Measurements from ENCODE around the gene PPP6R2. TPM values are rescaled to one million over a fixed set of nuclear protein-coding genes. Genes with fewer than 3 reads are reported as not detected.
A peak's percentile ranks its signal among the peaks of the same experiment; 100 is the strongest.

Gene PPP6R2
- total and polyA plus RNA-seq, 8 donors, result 24.4 to 243 (median 62.3) TPM

GRCh38 chr22:50314455-50315288 lies 28.5 kb upstream of the PPP6R2 start:
- intact Hi-C loops (cut with DNase I; ENCODE audit: low total_unique reads), result no loop called here
- Histone ChIP-seq H3K36me3 (peaks cover 0 to 18% (median 4%) of the 10 kb centered on the region in 4 donors), H3K27me3 (no peaks in the 10 kb centered on the region), H3K4me1 (peaks cover 0 to 17% (median 5%) of the 10 kb centered on the region in 4 donors), H3K27ac (peak overlapping the region in 4 of 5 donors; percentile 37 to 64 (median 47)), H3K9me3 (no peaks in the 10 kb centered on the region), H3K4me3 (peak overlapping the region in 3 of 4 donors; percentile 13 to 23 (median 20))
- TF ChIP-seq EP300 (IDR thresholded peaks at IDR 0.05), result no peak
- TF ChIP-seq POLR2A (IDR thresholded peaks at IDR 0.05), result no peak
- no peak for TF ChIP-seq POLR2AphosphoS5 (IDR thresholded peaks at IDR 0.05)
- TF ChIP-seq CTCF (IDR thresholded peaks at IDR 0.05), result no peak
- 59 to 76% (median 75%) methylated on average over 23 to 33 of the region's 33 CpGs for WGBS, 5 donors
- peak; percentile 54 to 69 for DNase-seq

GRCh38 chr22:50315289-50316113 lies 27.6 kb upstream of the PPP6R2 start:
- intact Hi-C loops (cut with DNase I; ENCODE audit: low total_unique reads), result no loop called here
- peak overlapping the region in 1 of 5 donors; percentile 50 for H3K27ac ChIP-seq
- peaks cover 0 to 17% (median 5%) of the 10 kb centered on the region in 4 donors for H3K4me1 ChIP-seq
- no peaks in the 10 kb centered on the region for H3K9me3 ChIP-seq
- TF ChIP-seq EP300 (IDR thresholded peaks at IDR 0.05) (no peak), POLR2A (IDR thresholded peaks at IDR 0.05) (no peak), POLR2AphosphoS5 (IDR thresholded peaks at IDR 0.05) (no peak), CTCF (IDR thresholded peaks at IDR 0.05) (no peak)
- H3K36me3 ChIP-seq, result peaks cover 0 to 18% (median 4%) of the 10 kb centered on the region in 4 donors
- no peaks in the 10 kb centered on the region for H3K27me3 ChIP-seq
- DNase-seq, result no peak
- no peak overlapping the region for H3K4me3 ChIP-seq
- 89 to 94% (median 93%) methylated on average over 13 to 18 of the region's 18 CpGs for WGBS, 5 donors

GRCh38 chr22:50316114-50317065 lies 26.7 kb upstream of the PPP6R2 start:
- DNase-seq, result no peak
- Histone ChIP-seq H3K27me3 (no peaks in the 10 kb centered on the region), H3K4me1 (peaks cover 0 to 17% (median 5%) of the 10 kb centered on the region in 4 donors), H3K4me3 (no peak overlapping the region), H3K27ac (no peak overlapping the region), H3K36me3 (peaks cover 0 to 16% (median 4%) of the 10 kb centered on the region in 4 donors), H3K9me3 (no peaks in the 10 kb centered on the region)
- intact Hi-C loops (cut with DNase I; ENCODE audit: low total_unique reads), result no loop called here
- TF ChIP-seq EP300 (IDR thresholded peaks at IDR 0.05), result no peak
- TF ChIP-seq POLR2AphosphoS5 (IDR thresholded peaks at IDR 0.05), result no peak
- no peak for TF ChIP-seq CTCF (IDR thresholded peaks at IDR 0.05)
- TF ChIP-seq POLR2A (IDR thresholded peaks at IDR 0.05), result no peak
- WGBS, 5 donors, result 87 to 95% (median 94%) methylated on average over 24 to 28 of the region's 45 CpGs
